GM19043 (cell line): ENCODE measurements around the gene UBE3B.

ENCODE experiments used
- ATAC-seq: cut with Tn5 transposase; IDR thresholded peaks from one replicate; pipeline ENCODE4 v1.9.1; 2021; ENCODE audit warnings: low read depth; ENCODE audit not compliant: unreplicated experiment

UBE3B gene

DNA sequence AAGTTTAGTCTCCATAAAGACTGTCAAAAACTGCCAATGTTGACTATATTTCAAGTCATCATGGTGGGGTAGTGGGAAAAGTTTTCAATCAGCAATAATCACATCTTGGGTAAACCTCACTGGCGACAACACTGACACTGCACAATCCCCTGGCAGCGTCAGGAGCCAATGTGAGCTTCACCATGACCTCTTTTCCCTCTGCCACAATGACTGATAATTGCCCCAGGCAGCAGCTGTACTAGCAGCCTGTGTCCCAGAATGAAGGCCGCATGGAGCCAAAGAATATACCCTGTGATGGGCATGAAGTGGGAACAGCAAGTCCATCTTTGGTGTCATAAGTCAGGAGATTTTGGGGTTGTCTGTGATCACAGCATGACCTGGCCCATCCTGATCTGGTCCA lies 90.5 kb downstream of the UBE3B start:
- no peak for ATAC-seq

DNA sequence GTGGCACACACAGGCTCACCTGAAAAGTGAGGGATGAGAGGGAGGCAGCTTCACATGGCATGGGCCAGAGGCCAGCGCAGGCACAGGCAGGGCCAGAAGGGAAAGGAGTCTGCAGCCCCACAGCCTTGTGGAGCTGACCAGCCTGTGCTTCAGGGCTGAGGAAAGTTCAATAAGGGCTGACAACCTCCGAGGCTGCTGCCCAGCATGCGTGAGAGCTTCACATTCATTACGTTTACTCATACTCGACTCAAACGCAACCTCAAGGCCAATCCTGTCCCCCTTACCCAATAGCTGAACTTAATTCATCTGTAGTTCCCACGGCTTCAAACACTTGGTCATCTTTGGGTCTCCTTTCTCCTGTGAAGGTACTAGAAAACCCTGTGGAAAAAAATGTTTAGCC lies 91.1 kb downstream of the UBE3B start:
- no peak for ATAC-seq

- ATAC-seq, result no peak
Observed at GRCh38 chr12:109571773-109572505, 94.5 kb downstream of the UBE3B start.

DNA sequence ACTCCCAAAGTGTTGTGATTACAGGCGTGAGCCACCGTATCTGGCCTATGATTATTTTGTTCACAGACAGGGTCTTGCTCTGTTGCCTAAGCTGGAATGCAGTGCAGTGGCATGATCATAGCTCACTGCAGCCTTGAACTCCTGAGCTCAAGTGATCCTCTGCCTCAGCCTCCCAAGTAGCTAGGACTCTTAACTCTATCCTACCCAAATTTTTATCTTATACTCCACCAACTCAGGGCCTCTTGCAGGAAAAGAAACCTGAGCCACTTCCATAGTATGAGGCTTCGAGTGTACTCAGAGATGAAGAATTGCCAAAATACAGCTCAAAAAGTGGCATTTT lies 95.0 kb downstream of the UBE3B start:
- ATAC-seq, result no peak

DNA sequence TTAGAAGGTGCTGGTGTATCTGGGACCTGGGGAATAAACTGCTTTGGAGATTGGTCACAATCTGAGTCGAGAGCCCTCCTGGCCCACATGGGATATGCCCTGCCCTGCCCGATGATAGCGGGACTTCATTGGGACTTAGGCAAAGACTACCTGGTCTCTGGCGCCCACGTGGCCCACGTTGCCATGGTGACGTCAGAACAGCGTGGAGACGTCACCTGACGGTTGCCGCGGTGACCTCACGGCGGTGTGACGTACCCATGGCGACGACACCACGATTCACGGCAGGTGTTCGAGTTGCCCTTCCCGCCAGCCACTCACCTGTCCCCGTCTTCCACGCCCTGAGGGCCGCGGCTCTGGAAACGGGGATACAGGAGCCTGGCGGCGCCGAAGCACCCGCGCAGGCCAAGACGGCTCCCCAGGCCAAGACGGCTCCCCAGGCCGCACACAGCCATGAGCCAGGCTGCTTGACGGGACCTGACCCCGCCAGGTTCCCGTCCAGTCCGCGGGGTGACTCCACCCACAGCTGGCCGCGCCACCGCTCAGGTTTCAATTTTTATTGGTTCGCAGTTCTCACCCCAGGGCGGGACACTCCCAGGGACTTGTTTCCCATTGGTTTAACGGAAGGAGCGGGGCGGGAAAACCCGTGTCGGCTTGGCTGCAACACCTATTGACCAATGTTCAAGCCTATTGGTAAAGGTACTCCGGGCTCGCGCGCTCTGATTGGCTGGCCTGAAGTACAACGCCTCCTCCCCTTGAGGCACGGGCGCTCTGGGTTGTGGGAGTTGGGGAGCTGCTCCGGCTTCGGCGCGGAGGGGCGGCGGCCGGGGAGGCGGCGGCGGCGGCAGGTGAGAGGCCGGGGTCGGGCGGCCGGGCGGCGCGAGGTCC lies 95.8 kb downstream of the UBE3B start, which contains the start of the genes MMAB and MVK:
Gene MMAB, minus strand, starts transcription at position 476 of the 885 bp plus-strand sequence. Its CDS starts 24 bp downstream, at position 452.
Gene MVK, plus strand, starts transcription at position 766 of the 885 bp plus-strand sequence. CDS start 1,029 bp downstream, outside the sequence.
- ATAC-seq, result peak; percentile 97

GRCh38 chr12:109573914-109574244 lies 96.4 kb downstream of the UBE3B start:
- ATAC-seq, result peak; percentile 0

GRCh38 chr12:109575683-109576082 lies 98.2 kb downstream of the UBE3B start:
- no peak for ATAC-seq

GRCh38 chr12:109577311-109577710 lies 99.9 kb downstream of the UBE3B start:
- ATAC-seq, result no peak

GRCh38 chr12:109578330-109578927 lies 101.0 kb downstream of the UBE3B start:
- no peak for ATAC-seq

GRCh38 chr12:109579639-109580038 lies 102.2 kb downstream of the UBE3B start:
- ATAC-seq, result no peak

DNA sequence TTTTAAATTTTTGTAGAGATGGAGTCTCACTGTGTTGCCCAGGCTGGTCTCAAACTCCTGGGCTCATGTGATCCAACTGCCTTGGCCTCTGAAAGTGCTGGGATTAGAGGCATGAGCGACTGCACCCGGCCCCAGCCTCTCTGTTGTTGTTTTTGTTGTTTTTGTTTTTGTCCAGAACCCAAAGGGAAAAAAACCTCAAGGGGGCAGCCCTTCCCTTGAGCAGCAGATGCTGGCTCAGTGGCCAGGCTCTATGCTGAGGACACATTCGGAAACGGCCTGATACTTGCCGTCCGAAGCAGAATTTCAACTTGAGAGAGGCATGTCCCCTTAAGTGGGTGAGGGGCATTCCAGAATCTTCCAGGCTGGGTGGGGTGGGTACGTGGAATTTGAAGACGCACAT lies 102.8 kb downstream of the UBE3B start:
- no peak for ATAC-seq

- no peak for ATAC-seq
Observed at GRCh38 chr12:109580684-109581333, 103.4 kb downstream of the UBE3B start.

- ATAC-seq, result no peak
Observed at GRCh38 chr12:109581334-109581691, 103.9 kb downstream of the UBE3B start.

DNA sequence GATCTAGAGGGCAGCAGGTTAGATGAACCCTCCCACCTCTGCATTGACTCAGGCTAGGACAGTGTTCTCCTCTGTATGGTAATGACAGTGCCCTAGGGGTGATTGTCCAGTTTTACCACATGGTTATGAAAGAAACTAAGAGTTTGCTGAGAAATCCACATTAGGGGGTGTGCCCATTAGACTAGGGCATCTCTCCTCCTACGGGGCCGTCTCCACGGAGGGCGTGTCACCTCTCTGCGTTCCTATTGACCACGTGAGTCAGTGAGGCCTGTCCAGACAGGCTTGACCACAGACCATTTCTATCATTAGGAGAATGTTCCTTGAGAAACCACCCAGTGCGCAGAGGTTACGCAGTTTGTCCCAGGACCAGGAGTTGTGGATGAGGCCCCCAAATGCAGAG lies 104.4 kb downstream of the UBE3B start:
- no peak for ATAC-seq

DNA sequence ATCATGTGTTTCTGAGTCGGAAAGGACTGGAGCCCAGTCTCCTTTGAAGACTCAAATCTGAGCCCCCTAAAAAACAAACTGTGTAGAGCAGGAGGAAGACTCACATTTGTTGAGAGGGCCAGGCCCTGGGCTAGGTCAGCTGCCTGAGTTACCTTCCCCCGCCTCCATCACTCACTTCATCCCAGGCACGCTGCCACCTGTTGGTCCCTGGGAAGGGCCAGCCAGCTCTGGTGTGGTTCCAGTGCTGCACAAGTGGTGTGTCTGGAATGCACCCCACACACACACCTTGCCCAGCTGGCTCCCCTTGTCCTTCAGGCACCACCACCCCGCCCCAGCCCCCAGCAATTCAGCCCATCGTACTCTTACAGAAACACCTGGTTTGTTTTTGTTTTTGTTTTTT lies 105.2 kb downstream of the UBE3B start:
- ATAC-seq, result no peak

DNA sequence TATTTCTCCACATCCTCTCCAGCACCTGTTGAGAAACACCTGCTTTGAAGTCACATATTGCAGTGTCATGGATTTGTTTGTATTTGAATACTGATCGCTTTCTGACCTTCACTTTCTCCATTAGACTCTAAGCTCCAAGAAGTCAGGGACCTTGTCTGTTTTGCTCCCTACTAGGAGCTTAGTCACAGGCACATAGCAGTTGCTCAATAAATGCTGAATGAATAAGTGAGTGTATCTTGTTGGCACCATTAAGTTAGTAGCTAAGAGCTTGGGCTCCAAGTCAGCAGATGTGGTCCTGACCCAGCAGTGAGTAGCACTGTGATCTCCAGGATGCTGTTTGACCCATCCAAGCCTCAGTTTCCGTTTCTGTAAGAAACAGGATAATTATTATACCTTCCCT lies 106.3 kb downstream of the UBE3B start:
- ATAC-seq, result no peak
